Astrocyte (in vitro differentiated cells and primary cell): ENCODE data around the gene SLC6A2.
"Not testable (repeated sequence)": the region's sequence is repeated elsewhere in the genome, so short reads cannot be mapped to it uniquely, and the experiment has no call there.

Experiments
- EZH2 ChIP-seq: IDR thresholded peaks from 2 replicates; pipeline ENCODE4 v1.6.1; 2012; ENCODE audit warnings: mild to moderate bottlenecking, low read length, inconsistent platforms; ENCODE audit not compliant: insufficient read depth
- TF ChIP-seq, protein P1 (sequence below): IDR thresholded peaks from 2 replicates; pipeline ENCODE4 v1.5.1; 2011; ENCODE audit warnings: low read depth, mild to moderate bottlenecking, inconsistent platforms, low read length, moderate library complexity; ENCODE audit not compliant: insufficient read depth

DNA sequence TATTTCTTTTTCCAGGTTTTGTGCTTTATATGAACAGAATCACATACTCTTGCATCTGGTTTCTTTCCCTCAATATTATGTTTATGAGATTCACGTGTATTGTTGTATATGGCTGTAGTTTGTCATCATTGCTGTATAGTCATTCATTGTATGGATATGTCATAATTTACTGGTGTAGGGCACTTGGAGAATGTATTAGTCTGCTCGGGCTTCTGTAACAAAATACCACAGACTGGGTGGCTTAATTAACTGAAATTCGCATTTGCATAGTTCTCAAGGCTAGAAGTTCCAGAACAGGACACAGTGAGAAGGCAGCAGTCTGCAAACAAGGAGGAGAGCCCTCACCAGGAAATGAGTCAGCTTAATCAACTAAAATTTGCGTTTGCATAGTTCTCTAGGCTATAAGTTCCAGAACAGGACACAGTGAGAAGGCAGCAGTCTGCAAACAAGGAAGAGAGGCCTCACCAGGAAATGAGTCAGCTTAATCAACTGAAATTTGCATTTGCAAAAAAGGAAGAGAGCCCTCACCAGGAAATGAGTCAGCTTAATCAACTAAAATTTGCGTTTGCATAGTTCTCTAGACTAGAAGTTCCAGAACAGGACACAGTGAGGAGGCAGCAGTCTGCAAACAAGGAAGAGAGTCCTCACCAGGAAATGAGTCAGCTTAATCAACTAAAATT, 96.8 kb downstream of the SLC6A2 start:
- TF ChIP-seq, protein P1, sequence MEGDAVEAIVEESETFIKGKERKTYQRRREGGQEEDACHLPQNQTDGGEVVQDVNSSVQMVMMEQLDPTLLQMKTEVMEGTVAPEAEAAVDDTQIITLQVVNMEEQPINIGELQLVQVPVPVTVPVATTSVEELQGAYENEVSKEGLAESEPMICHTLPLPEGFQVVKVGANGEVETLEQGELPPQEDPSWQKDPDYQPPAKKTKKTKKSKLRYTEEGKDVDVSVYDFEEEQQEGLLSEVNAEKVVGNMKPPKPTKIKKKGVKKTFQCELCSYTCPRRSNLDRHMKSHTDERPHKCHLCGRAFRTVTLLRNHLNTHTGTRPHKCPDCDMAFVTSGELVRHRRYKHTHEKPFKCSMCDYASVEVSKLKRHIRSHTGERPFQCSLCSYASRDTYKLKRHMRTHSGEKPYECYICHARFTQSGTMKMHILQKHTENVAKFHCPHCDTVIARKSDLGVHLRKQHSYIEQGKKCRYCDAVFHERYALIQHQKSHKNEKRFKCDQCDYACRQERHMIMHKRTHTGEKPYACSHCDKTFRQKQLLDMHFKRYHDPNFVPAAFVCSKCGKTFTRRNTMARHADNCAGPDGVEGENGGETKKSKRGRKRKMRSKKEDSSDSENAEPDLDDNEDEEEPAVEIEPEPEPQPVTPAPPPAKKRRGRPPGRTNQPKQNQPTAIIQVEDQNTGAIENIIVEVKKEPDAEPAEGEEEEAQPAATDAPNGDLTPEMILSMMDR, result not testable (repeated sequence)
- TF ChIP-seq EZH2, result not testable (repeated sequence)
